ENCODE data around the gene MISP. TPM values are rescaled to one million over a fixed set of nuclear protein-coding genes. Genes with fewer than 3 reads are reported as not detected.
A peak's percentile ranks its signal among the peaks of the same experiment; 100 is the strongest.
"Not testable (repeated sequence)": the region's sequence is repeated elsewhere in the genome, so short reads cannot be mapped to it uniquely, and the experiment has no call there.

The MISP gene
- total and polyA plus RNA-seq, 12 donors = 0.01 TPM; not detected in 11

DNA sequence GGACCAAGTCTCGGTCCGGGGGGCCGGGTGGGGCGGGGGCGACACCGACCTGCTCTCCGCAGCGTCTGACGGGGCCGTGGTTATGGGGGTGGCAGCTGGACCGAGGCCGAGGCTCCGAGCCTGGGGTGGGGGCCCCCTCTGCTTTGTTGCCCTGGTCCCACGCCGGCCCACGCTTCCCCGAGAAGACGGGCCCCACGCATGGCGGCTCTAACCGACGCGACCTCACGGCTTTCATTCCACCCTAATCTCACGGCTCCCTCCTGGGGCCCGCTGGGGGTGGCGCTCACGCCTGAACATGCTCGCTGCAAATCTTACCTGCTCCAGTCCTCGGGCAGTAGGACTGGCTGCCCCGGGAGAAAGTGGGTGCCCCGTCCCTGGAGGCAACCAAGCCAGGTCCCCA, 14.8 kb upstream of the MISP start:
- WGBS, 2 donors = 91% methylated on average over 28 to 32 of the region's 32 CpGs
- H3K36me3 ChIP-seq = peaks cover 0 to 44% (median 0%) of the 10 kb centered on the region in 9 donors
- H3K27ac ChIP-seq = no peak overlapping the region
- intact Hi-C loops (cut with DNase I) = loop anchor here in 3 of 10 donors (2.0 to 10.0 kb wide), 3 partner anchors 69 to 149 kb away; partner anchors contain the start of gene HCN2 (in 1 of the 3)
- ATAC-seq (peak in 1 of 8 donors; percentile 8), DNase-seq (no peak)
- H3K27me3 ChIP-seq = no peaks in the 10 kb centered on the region
- H3K9me3 ChIP-seq = no peaks in the 10 kb centered on the region
- H3K4me1 ChIP-seq = peaks cover 0 to 9% (median 0%) of the 10 kb centered on the region in 9 donors
- H3K4me3 ChIP-seq = no peak overlapping the region
- TF ChIP-seq, protein P1, sequence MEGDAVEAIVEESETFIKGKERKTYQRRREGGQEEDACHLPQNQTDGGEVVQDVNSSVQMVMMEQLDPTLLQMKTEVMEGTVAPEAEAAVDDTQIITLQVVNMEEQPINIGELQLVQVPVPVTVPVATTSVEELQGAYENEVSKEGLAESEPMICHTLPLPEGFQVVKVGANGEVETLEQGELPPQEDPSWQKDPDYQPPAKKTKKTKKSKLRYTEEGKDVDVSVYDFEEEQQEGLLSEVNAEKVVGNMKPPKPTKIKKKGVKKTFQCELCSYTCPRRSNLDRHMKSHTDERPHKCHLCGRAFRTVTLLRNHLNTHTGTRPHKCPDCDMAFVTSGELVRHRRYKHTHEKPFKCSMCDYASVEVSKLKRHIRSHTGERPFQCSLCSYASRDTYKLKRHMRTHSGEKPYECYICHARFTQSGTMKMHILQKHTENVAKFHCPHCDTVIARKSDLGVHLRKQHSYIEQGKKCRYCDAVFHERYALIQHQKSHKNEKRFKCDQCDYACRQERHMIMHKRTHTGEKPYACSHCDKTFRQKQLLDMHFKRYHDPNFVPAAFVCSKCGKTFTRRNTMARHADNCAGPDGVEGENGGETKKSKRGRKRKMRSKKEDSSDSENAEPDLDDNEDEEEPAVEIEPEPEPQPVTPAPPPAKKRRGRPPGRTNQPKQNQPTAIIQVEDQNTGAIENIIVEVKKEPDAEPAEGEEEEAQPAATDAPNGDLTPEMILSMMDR (IDR thresholded peaks at IDR 0.05) = no peak

DNA sequence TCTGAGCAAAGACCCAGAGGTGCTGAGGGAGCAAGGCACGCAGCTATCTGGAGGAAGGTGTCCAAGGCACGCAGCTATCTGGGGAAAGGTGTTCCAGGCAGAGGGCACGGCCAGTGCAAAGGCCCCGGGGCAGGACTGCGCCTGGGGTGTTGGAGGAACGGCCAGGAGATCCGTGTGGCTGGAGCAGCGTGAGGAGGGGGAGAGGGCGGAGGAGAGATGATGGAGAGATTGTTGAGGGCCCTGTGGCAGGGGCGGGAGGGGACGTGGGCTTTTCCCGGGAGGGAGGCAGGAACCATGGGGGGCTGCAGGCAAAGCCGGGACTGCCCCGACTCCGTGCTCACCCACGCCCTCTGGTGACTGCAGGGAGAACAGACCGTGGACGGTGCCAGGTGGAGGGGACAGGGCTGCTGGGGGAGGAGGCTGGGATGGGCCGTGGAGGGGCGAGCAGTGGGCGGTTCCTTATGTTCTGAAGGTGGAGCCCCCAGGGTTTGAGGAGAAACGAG, 13.3 kb upstream of the MISP start:
- whole genome bisulfite sequencing, 2 donors = 41 to 46% methylated on average over 22 of the region's 22 CpGs
- intact Hi-C loops (cut with DNase I) = loop anchor here in 3 of 10 donors (2.0 to 10.0 kb wide), 3 partner anchors 71 to 150 kb away; partner anchors contain the start of gene HCN2 (in 1 of the 3)
- Histone ChIP-seq H3K36me3 (peaks cover 0 to 29% (median 0%) of the 10 kb centered on the region in 9 donors), H3K27ac (no peak overlapping the region), H3K4me3 (no peak overlapping the region), H3K4me1 (peaks cover 0 to 9% (median 0%) of the 10 kb centered on the region in 9 donors), H3K9me3 (no peaks in the 10 kb centered on the region), H3K27me3 (no peaks in the 10 kb centered on the region)
- peak in 7 of 8 donors; percentile 16 to 48 (median 40) for ATAC-seq
- DNase-seq = peak in 1 of 2 donors; percentile 59
- TF ChIP-seq, protein P1 (IDR thresholded peaks at IDR 0.05) = peak; percentile 29 to 68 (median 58)

DNA sequence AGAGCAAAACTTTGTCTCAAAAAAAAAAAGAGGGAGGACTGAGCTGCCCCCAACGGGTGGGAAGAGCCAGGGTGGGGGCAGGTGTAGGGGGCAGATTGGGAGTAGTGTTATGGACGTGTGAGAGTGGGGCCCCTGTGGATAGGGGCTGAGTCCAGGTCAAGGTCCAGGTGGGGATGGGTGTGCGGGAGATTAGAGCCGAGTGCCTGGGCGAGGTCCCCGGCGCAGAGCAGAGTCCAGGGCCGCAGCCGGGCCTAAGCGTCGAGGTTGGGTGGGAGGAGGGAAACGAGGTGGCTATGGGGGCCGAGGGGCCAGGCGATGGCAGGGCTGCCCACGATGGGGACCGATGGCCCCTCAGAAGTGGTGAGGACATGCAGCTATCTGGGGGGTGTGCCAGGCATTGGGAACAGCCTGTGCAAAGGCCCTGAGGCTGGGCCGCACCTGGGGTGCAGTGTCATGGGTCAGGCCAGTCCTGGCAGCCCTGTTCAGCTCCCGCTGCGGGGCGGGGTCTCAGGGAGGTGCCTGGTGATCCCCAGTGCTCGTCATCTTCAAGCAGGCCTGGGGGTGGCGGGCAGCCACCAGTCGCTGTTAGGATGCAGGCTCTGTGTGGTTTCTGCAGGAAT, 12.3 kb upstream of the MISP start:
- Histone ChIP-seq H3K27ac (no peak overlapping the region), H3K27me3 (no peaks in the 10 kb centered on the region), H3K9me3 (peaks cover 0 to 5% (median 0%) of the 10 kb centered on the region in 11 donors), H3K36me3 (peaks cover 0 to 29% (median 0%) of the 10 kb centered on the region in 9 donors), H3K4me3 (no peak overlapping the region), H3K4me1 (peaks cover 0 to 9% (median 0%) of the 10 kb centered on the region in 9 donors)
- no peak for ATAC-seq
- DNase-seq = no peak
- 93 to 94% methylated on average over 23 of the region's 23 CpGs for WGBS, 2 donors
- intact Hi-C loops (cut with DNase I) = loop anchor here in 2 of 10 donors (5.0 to 10.0 kb wide), 2 partner anchors 144 to 151 kb away; partner anchors contain the start of gene HCN2 (in 1 of the 2)
- TF ChIP-seq, protein P1 (IDR thresholded peaks at IDR 0.05) = no peak

DNA sequence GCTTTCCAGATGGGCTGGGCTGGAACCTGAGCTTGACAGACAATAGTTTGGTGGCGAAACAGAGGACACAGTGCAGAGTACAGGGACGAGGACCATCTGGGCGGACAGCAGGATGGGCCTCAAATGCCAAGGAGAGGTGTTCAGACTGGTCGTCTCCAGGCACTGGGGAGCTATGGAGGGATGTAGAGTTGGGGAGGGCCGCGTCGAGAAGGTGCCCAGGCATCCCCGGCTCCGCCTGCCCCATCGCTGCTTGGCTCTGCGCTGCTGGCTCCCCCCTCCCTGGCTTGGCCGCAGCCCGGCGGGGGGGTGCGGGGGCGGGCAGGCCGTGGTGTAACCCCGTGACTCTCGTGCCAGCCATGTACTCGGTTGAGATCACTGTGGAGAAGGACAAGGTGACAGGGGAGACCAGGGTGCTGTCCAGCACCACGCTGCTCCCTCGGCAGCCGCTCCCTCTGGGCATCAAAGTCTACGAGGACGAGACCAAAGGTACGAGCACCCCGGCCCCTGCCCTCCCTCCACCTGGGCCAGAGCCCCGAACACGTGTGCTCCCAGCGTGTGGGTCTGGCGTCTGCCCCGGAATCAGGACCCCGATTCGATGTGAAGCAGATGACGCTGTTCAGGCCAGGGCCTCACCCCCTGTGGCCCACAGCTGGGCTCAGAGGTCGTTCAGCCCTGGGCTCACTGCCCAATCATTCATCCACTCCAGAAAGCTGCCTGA, 10.8 kb upstream of the MISP start:
- DNase-seq (no peak), ATAC-seq (no peak)
- peaks cover 0 to 29% (median 0%) of the 10 kb centered on the region in 9 donors for H3K36me3 ChIP-seq
- H3K27ac ChIP-seq = no peak overlapping the region
- peaks cover 0 to 19% (median 9%) of the 10 kb centered on the region in 11 donors for H3K9me3 ChIP-seq
- no peak overlapping the region for H3K4me3 ChIP-seq
- H3K4me1 ChIP-seq = peaks cover 0 to 7% (median 0%) of the 10 kb centered on the region in 9 donors
- no peaks in the 10 kb centered on the region for H3K27me3 ChIP-seq
- intact Hi-C loops (cut with DNase I) = loop anchor here in 2 of 10 donors (5.0 to 10.0 kb wide), 2 partner anchors 145 to 153 kb away; partner anchors contain the start of gene HCN2 (in 1 of the 2)
- TF ChIP-seq, protein P1 (IDR thresholded peaks at IDR 0.05) = no peak
- WGBS, 2 donors = 90% methylated on average over 35 to 36 of the region's 36 CpGs

DNA sequence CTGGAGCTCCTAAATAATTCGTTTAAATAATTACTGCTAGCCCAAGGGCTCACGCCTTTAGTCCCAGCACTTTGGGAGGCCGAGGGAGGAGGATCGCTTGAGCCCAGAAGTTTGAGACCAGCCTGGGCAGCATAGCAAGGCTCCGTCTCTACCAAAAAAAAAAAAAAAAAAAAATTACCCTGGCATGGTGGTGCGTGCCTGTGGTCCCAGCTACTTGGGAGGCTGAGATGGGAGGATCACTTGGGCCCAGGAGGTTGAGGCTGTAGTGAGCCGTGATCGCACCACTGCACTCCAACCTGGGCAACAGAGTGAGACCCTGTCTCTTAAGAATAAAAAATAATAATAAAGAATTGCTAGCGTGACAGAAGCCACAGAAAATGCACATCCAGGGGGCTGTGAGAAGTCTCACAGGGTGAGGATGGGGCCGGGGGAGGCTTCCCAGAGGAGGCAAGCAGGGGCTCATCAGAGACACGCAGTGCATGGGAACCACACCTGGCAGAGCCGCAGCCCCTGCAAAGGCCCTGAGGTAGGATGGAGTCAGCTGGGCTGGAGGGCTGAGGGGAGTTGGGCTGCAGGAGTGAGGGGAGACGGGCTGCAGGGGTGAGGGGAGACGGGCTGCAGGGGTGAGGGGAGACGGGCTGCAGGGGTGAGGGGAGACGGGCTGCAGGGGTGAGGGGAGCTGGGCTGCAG, 10.0 kb upstream of the MISP start:
- H3K9me3 ChIP-seq = peaks cover 0 to 27% (median 9%) of the 10 kb centered on the region in 11 donors
- H3K27ac ChIP-seq; H3K27me3 ChIP-seq; H3K4me1 ChIP-seq; H3K4me3 ChIP-seq; DNase-seq; ATAC-seq; intact Hi-C loops (cut with DNase I): not testable (repeated sequence)
- WGBS, 2 donors = 84 to 88% methylated on average over 15 of the region's 16 CpGs
- H3K36me3 ChIP-seq = peaks cover 0 to 27% (median 0%) of the 10 kb centered on the region in 9 donors

Measured in heart right ventricle (tissue), 16 donors.